ENCODE results near the gene PRR14L. TPM values are rescaled to one million over a fixed set of nuclear protein-coding genes. Genes with fewer than 3 reads are reported as not detected.

PRR14L gene
- total RNA-seq, 1 experiment from 2014 or later = 43.9 TPM

DNA sequence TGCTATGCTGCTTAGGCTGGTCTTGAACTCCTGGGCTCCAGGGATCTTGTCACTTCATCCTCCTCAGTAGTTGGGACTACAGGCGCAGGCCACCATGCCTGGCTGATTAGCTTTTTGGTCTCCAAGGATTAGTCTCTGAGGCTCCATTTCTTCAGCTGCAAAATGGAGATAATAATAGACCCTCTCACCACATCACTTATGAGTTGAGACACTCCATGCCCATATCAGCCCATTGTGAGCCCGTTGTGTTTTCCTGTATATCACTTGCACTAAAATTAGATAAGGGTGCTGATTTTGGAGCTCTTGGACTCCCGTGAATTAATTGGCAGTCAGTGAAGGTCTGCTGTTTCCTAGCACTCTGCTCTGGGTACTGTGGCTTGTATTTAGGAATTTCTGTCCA, 39.9 kb upstream of the PRR14L start:
- Histone ChIP-seq H3K36me3 (ENCODE audit: low read depth) (peaks cover 16% of the 10 kb centered on the region; the same call in 1 of the 2 replicates), H3K27me3 (ENCODE audit: insufficient read depth, low read depth) (no peaks in the 10 kb centered on the region), H3K4me2 (no peak overlapping the region), H3K4me3 (no peak overlapping the region), H4K20me1 (ENCODE audit: insufficient read depth) (no peaks in the 10 kb centered on the region), H3K4me1 (replicated peaks; ENCODE audit: insufficient read depth) (no peaks in the 10 kb centered on the region), H3K9me3 (ENCODE audit: insufficient read depth, low read depth) (no peaks in the 10 kb centered on the region), H2AFZ (no peak overlapping the region), H3K9me2 (ENCODE audit: insufficient read depth) (no peaks in the 10 kb centered on the region), H3K27ac (no peak overlapping the region), H3K79me2 (ENCODE audit: low read depth) (no peaks in the 10 kb centered on the region), H3F3A (ENCODE audit: insufficient read depth, low read depth) (no peaks in the 10 kb centered on the region)
- ChIA-PET POLR2A (ENCODE audit: unreplicated experiment) (no interaction called here), CTCF (no interaction called here)
- no peak for DNase-seq
- TF ChIP-seq, protein P1, sequence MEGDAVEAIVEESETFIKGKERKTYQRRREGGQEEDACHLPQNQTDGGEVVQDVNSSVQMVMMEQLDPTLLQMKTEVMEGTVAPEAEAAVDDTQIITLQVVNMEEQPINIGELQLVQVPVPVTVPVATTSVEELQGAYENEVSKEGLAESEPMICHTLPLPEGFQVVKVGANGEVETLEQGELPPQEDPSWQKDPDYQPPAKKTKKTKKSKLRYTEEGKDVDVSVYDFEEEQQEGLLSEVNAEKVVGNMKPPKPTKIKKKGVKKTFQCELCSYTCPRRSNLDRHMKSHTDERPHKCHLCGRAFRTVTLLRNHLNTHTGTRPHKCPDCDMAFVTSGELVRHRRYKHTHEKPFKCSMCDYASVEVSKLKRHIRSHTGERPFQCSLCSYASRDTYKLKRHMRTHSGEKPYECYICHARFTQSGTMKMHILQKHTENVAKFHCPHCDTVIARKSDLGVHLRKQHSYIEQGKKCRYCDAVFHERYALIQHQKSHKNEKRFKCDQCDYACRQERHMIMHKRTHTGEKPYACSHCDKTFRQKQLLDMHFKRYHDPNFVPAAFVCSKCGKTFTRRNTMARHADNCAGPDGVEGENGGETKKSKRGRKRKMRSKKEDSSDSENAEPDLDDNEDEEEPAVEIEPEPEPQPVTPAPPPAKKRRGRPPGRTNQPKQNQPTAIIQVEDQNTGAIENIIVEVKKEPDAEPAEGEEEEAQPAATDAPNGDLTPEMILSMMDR (conservative IDR thresholded peaks at IDR 0.05) = no peak
- TF ChIP-seq EZH2 (IDR thresholded peaks at IDR 0.05; ENCODE audit: low read depth) = no peak
- intact Hi-C loops (cut with micrococcal nuclease; ENCODE audit: unreplicated experiment) = no loop called here
- BruUV-seq (replicated peaks) = no TSS peak

DNA sequence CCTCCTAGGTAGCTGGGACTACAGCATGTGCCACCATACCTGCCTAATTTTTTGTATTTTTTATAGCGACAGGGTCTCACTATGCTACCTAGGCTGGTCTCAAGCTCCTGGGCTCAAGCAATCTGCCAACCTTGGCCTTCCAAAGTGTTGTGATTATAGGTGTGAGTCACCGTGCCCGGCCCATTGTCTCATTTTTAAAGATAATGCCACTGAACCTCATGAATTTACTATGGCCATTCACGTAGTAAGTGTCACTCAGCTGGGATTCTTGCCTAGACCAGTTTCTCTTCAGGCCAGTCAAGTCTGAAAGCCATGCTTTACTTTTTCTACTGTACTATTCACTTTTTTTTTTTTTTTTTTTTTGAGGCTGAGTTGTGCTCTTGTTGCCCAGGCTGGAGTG, 26.3 kb upstream of the PRR14L start:
- BruUV-seq (replicated peaks) = no TSS peak
- Histone ChIP-seq H2AFZ (no peak overlapping the region), H3K27ac (0 out of 2 replicates have a peak overlapping the region, but pooled peaks have one; percentile 25), H3K4me2 (peak overlapping the region; percentile 16), H3K36me3 (ENCODE audit: low read depth) (peaks cover 15% of the 10 kb centered on the region), H3K4me3 (no peak overlapping the region), H4K20me1 (ENCODE audit: insufficient read depth) (no peaks in the 10 kb centered on the region), H3K4me1 (replicated peaks; ENCODE audit: insufficient read depth) (peaks cover 10% of the 10 kb centered on the region), H3K27me3 (ENCODE audit: insufficient read depth, low read depth) (no peaks in the 10 kb centered on the region), H3F3A (ENCODE audit: insufficient read depth, low read depth) (0 out of 2 replicates have a peak, but pooled peaks cover 5% of the 10 kb centered on the region), H3K79me2 (ENCODE audit: low read depth) (no peaks in the 10 kb centered on the region), H3K9me3 (ENCODE audit: insufficient read depth, low read depth) (no peaks in the 10 kb centered on the region), H3K9me2 (ENCODE audit: insufficient read depth) (no peaks in the 10 kb centered on the region)
- POLR2A ChIA-PET (ENCODE audit: unreplicated experiment) = no interaction called here
- CTCF ChIA-PET = no interaction called here
- intact Hi-C loops (cut with micrococcal nuclease; ENCODE audit: unreplicated experiment) = no loop called here
- TF ChIP-seq, protein P1 (conservative IDR thresholded peaks at IDR 0.05) = no peak
- no peak for TF ChIP-seq EZH2 (IDR thresholded peaks at IDR 0.05; ENCODE audit: low read depth)
- DNase-seq = peak; percentile 75 to 89

DNA sequence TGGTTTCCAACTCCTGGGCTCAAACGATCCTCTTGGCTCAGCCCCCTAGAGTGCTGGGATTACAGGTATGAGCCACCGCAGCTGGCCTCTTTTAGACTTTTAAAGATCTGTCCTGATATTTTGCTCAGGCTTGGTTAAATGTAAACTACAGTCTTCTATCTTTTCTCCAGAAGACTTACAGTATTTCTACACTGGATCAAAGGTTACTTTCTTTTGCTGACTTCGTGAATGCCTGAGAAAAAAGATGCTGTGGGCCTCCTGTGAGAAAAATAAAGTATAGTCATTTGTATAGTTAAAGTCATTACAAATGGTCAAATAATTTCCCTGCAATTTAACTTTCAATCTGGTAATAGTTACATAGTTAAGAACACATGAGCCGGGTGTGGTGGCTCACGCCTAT, 23.5 kb upstream of the PRR14L start:
- Histone ChIP-seq H3K4me3 (no peak overlapping the region), H3K4me2 (no peak overlapping the region), H3F3A (ENCODE audit: insufficient read depth, low read depth) (0 out of 2 replicates have a peak, but pooled peaks cover 5% of the 10 kb centered on the region), H3K27me3 (ENCODE audit: insufficient read depth, low read depth) (no peaks in the 10 kb centered on the region), H3K4me1 (replicated peaks; ENCODE audit: insufficient read depth) (peaks cover 10% of the 10 kb centered on the region), H3K9me3 (ENCODE audit: insufficient read depth, low read depth) (no peaks in the 10 kb centered on the region), H3K79me2 (ENCODE audit: low read depth) (no peaks in the 10 kb centered on the region), H4K20me1 (ENCODE audit: insufficient read depth) (no peaks in the 10 kb centered on the region), H3K36me3 (ENCODE audit: low read depth) (no peaks in the 10 kb centered on the region; the same call in 1 of the 2 replicates), H2AFZ (no peak overlapping the region), H3K27ac (no peak overlapping the region), H3K9me2 (ENCODE audit: insufficient read depth) (no peaks in the 10 kb centered on the region)
- ChIA-PET CTCF (no interaction called here), POLR2A (ENCODE audit: unreplicated experiment) (no interaction called here)
- TF ChIP-seq EZH2 (IDR thresholded peaks at IDR 0.05; ENCODE audit: low read depth) = no peak
- TF ChIP-seq, protein P1 (conservative IDR thresholded peaks at IDR 0.05) = no peak
- no peak for DNase-seq
- intact Hi-C loops (cut with micrococcal nuclease; ENCODE audit: unreplicated experiment) = no loop called here
- no TSS peak for BruUV-seq (replicated peaks)
